Measurements from ENCODE around the gene LOXL1. TPM values are rescaled to one million over a fixed set of nuclear protein-coding genes. Genes with fewer than 3 reads are reported as not detected.

The LOXL1 gene
- total RNA-seq, 1 experiment from 2014 or later = 117 TPM

DNA sequence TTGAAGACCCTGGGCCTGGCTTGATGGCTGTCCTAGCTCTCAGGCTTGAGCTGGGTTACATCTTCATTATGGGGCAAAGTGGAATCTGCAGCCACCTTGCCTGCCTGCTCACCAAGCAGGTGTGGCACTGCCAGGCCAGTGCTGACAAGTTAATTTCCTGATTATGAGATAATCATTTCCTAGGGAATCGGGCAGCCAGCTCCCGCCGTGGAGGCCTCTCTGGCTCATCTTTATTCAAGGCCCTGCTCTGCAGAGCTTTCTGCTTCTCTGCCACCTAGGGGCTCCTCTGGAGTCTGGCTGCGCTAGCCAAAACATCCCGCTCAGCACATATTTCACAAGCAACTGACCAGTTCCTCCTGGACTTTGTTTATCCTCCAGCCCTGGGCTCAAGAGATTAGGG is 9.9 kb downstream of the LOXL1 start:
- no peak overlapping the region for H3K4me3 ChIP-seq (ENCODE audit: low read depth, low read length, poor library complexity, severe bottlenecking)
- TF ChIP-seq EZH2 (IDR thresholded peaks at IDR 0.05; ENCODE audit: borderline replicate concordance, low read depth, low read length, poor library complexity, severe bottlenecking) = no peak
- TF ChIP-seq, protein P1, sequence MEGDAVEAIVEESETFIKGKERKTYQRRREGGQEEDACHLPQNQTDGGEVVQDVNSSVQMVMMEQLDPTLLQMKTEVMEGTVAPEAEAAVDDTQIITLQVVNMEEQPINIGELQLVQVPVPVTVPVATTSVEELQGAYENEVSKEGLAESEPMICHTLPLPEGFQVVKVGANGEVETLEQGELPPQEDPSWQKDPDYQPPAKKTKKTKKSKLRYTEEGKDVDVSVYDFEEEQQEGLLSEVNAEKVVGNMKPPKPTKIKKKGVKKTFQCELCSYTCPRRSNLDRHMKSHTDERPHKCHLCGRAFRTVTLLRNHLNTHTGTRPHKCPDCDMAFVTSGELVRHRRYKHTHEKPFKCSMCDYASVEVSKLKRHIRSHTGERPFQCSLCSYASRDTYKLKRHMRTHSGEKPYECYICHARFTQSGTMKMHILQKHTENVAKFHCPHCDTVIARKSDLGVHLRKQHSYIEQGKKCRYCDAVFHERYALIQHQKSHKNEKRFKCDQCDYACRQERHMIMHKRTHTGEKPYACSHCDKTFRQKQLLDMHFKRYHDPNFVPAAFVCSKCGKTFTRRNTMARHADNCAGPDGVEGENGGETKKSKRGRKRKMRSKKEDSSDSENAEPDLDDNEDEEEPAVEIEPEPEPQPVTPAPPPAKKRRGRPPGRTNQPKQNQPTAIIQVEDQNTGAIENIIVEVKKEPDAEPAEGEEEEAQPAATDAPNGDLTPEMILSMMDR (conservative IDR thresholded peaks at IDR 0.05; ENCODE audit: low read depth, low read length) = peak; percentile 43
- H3K36me3 ChIP-seq (ENCODE audit: insufficient read depth, low read length, poor library complexity, severe bottlenecking) = peaks cover 8% of the 10 kb centered on the region
- H3K27ac ChIP-seq (ENCODE audit: low read depth, low read length, poor library complexity, severe bottlenecking) = peak overlapping the region; percentile 51
- no peaks in the 10 kb centered on the region for H3K27me3 ChIP-seq (replicated peaks; ENCODE audit: insufficient read depth, low read depth, low read length, poor library complexity)
- H3K4me1 ChIP-seq (ENCODE audit: insufficient read depth, low read length, poor library complexity, severe bottlenecking) = peaks cover 40% of the 10 kb centered on the region
- H3K9me3 ChIP-seq (ENCODE audit: low read depth, low read length, poor library complexity, severe bottlenecking) = no peaks in the 10 kb centered on the region
- no TSS peak for BruUV-seq (replicated peaks)
- ChIA-PET POLR2A (ENCODE audit: low non-redundant PET) (interaction anchor here (0.8 kb wide), 1 partner anchor 1684 kb away, joined by 8 read pairs; no protein-coding TSS in a partner anchor), CTCF (interaction anchor here (0.5 kb wide), 1 partner anchor 362 kb away, joined by 10 read pairs; no protein-coding TSS in a partner anchor)
- peak; percentile 45 for DNase-seq (ENCODE audit: low spot score)
- intact Hi-C loops (cut with micrococcal nuclease; ENCODE audit: unreplicated experiment) = no loop called here

DNA sequence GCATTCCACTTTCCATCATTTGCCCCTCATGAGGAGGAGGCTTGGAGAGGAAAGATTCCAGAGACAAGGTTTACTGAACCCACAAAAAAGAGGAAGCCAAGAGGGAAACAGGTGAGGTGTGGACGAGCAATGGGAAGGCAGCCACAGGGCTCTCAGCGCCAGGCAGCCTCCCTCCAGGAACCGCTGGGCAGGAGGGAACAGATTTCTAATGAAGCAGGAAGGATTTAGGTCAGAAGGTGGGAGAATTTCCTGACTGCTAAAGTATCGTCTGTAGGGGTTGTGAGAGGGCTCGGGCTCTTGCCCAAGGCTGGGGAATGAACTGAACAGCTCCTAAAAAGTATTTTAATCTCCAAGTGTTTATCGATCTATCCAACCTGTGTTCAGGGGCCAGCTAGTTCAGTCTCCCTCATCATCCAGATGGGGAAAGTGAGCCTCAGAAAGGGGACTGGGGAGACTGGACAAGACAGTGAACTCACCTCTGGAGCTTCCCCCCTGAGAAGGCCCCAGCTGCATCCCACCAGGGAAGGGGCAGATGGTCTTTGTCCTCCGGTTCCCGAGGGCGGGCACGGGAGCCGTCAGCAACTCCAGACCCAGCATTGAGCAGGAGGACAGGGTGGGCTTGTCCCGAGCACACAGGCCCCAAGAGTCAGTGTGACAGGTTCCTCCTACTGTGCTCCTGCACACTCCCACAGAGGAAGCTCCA is 10.5 kb downstream of the LOXL1 start:
- Histone ChIP-seq H3K36me3 (ENCODE audit: insufficient read depth, low read length, poor library complexity, severe bottlenecking) (peaks cover 8% of the 10 kb centered on the region), H3K4me3 (ENCODE audit: low read depth, low read length, poor library complexity, severe bottlenecking) (no peak overlapping the region), H3K27me3 (replicated peaks; ENCODE audit: insufficient read depth, low read depth, low read length, poor library complexity) (no peaks in the 10 kb centered on the region), H3K27ac (ENCODE audit: low read depth, low read length, poor library complexity, severe bottlenecking) (peak overlapping the region; percentile 51), H3K4me1 (ENCODE audit: insufficient read depth, low read length, poor library complexity, severe bottlenecking) (peaks cover 40% of the 10 kb centered on the region), H3K9me3 (ENCODE audit: low read depth, low read length, poor library complexity, severe bottlenecking) (no peaks in the 10 kb centered on the region)
- intact Hi-C loops (cut with micrococcal nuclease; ENCODE audit: unreplicated experiment) = no loop called here
- no TSS peak for BruUV-seq (replicated peaks)
- TF ChIP-seq EZH2 (IDR thresholded peaks at IDR 0.05; ENCODE audit: borderline replicate concordance, low read depth, low read length, poor library complexity, severe bottlenecking) = no peak
- TF ChIP-seq, protein P1 (conservative IDR thresholded peaks at IDR 0.05; ENCODE audit: low read depth, low read length) = peak; percentile 1; the same call in 1 of the 2 replicates
- CTCF ChIA-PET = no interaction called here
- POLR2A ChIA-PET (ENCODE audit: low non-redundant PET) = interaction anchor here (0.8 kb wide), 1 partner anchor 1685 kb away, joined by 8 read pairs; no protein-coding TSS in a partner anchor
- DNase-seq (ENCODE audit: low spot score) = no peak

DNA sequence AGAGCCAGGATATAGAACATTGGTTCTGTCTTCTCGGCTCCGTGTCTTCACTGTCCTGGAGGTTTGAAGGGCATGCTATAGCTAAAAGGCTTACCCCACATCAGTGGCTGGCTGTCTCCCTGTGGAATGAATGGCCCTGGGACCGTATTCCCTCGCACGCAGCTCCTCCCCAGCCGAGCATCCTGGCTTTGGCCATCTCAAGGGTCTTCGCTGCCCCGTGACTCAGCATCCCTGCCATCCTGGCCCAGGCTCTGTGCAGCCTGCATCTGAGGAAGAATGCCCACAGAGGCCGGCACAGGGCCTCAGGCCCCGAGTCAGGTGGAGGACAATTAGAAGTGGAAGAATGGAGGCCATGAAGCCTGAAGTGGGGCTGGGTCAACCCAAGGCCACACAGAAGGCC is 11.0 kb downstream of the LOXL1 start:
- peaks cover 5% of the 10 kb centered on the region for H3K36me3 ChIP-seq (ENCODE audit: insufficient read depth, low read length, poor library complexity, severe bottlenecking)
- BruUV-seq (replicated peaks) = no TSS peak
- H3K27ac ChIP-seq (ENCODE audit: low read depth, low read length, poor library complexity, severe bottlenecking) = no peak overlapping the region
- TF ChIP-seq, protein P1 (conservative IDR thresholded peaks at IDR 0.05; ENCODE audit: low read depth, low read length) = no peak
- TF ChIP-seq EZH2 (IDR thresholded peaks at IDR 0.05; ENCODE audit: borderline replicate concordance, low read depth, low read length, poor library complexity, severe bottlenecking) = no peak
- no peak for DNase-seq (ENCODE audit: low spot score)
- peaks cover 40% of the 10 kb centered on the region for H3K4me1 ChIP-seq (ENCODE audit: insufficient read depth, low read length, poor library complexity, severe bottlenecking)
- H3K4me3 ChIP-seq (ENCODE audit: low read depth, low read length, poor library complexity, severe bottlenecking) = no peak overlapping the region
- CTCF ChIA-PET = no interaction called here
- H3K9me3 ChIP-seq (ENCODE audit: low read depth, low read length, poor library complexity, severe bottlenecking) = no peaks in the 10 kb centered on the region
- POLR2A ChIA-PET (ENCODE audit: low non-redundant PET) = no interaction called here
- H3K27me3 ChIP-seq (replicated peaks; ENCODE audit: insufficient read depth, low read depth, low read length, poor library complexity) = no peaks in the 10 kb centered on the region
- intact Hi-C loops (cut with micrococcal nuclease; ENCODE audit: unreplicated experiment) = no loop called here

Data from A673 (cell line).